ENCODE measurements around the gene LRPAP1. TPM values are rescaled to one million over a fixed set of nuclear protein-coding genes. Genes with fewer than 3 reads are reported as not detected.

The LRPAP1 gene
- total RNA-seq, 1 experiment from 2014 or later: 109 TPM

GRCh38 chr4:3514221-3514780 lies 17.9 kb downstream of the LRPAP1 start:
- no peaks in the 10 kb centered on the region for H3K9me2 ChIP-seq (ENCODE audit: insufficient read depth)
- H3K9me3 ChIP-seq (ENCODE audit: control insufficient read depth in 1 of 2, insufficient read depth in 1 of 2, low read depth in 1 of 2, low read length in 2 of 2): no peaks in the 10 kb centered on the region
- H3K79me2 ChIP-seq (ENCODE audit: insufficient read depth, low read length): peaks cover 8% of the 10 kb centered on the region; the same call in 1 of the 2 replicates
- H3K27ac ChIP-seq (ENCODE audit: low read depth, low read length): no peak overlapping the region
- ChIA-PET CTCF (interaction anchor here (0.8 to 1.9 kb wide), 2 partner anchors 34 to 366 kb away, joined by 3 to 4 read pairs; no protein-coding TSS in a partner anchor), POLR2A (no interaction called here), RAD21 (ENCODE audit: low non-redundant PET in 1 of 2, low total read pairs in 2 of 2, uncharacterized antibody in 2 of 2, unreplicated experiment in 2 of 2) (no interaction called here)
- intact Hi-C loops (cut with micrococcal nuclease): no loop called here
- H3K4me1 ChIP-seq (ENCODE audit: control insufficient read depth in 1 of 2, insufficient read depth in 2 of 2, low read length in 2 of 2): no peaks in the 10 kb centered on the region
- H3K9ac ChIP-seq (ENCODE audit: low read length): no peak overlapping the region
- no peak overlapping the region for H3K4me3 ChIP-seq (replicated peaks in 1 of 2; ENCODE audit: low read depth in 1 of 2, low read length in 2 of 2)
- no peak overlapping the region for H2AFZ ChIP-seq (ENCODE audit: low read depth, low read length, poor library complexity, severe bottlenecking)
- TF ChIP-seq SRF (IDR thresholded peaks at IDR 0.05; ENCODE audit: low read depth): no peak
- TF ChIP-seq POLR2A (IDR thresholded peaks at IDR 0.05; ENCODE audit: borderline replicate concordance, extremely low read depth, insufficient read depth, insufficient read length): no peak
- no peak for TF ChIP-seq YY1 (IDR thresholded peaks at IDR 0.05; ENCODE audit: extremely low read depth, insufficient replicate concordance, low read depth, low read length)
- TF ChIP-seq EZH2phosphoT487 (IDR thresholded peaks at IDR 0.05; ENCODE audit: borderline replicate concordance): no peak
- no peak for TF ChIP-seq ZFX (IDR thresholded peaks at IDR 0.05)
- no peak for TF ChIP-seq EZH2 (IDR thresholded peaks at IDR 0.05)
- no peak for TF ChIP-seq ZNF274 (IDR thresholded peaks at IDR 0.05; ENCODE audit: low read depth, low read length)
- no peak for TF ChIP-seq EGR1 (IDR thresholded peaks at IDR 0.05; ENCODE audit: low read depth)
- TF ChIP-seq CBX3 (IDR thresholded peaks at IDR 0.05; ENCODE audit: low read depth): no peak
- TF ChIP-seq RAD21 (IDR thresholded peaks at IDR 0.05; ENCODE audit: low read depth): no peak
- TF ChIP-seq TCF7L2 (IDR thresholded peaks at IDR 0.05; ENCODE audit: borderline replicate concordance, extremely low read depth, insufficient read depth, insufficient read length): no peak
- TF ChIP-seq ZBTB33 (IDR thresholded peaks at IDR 0.05; ENCODE audit: extremely low read depth, insufficient replicate concordance, low read length): no peak
- no peak for TF ChIP-seq SP1 (IDR thresholded peaks at IDR 0.05; ENCODE audit: low read depth)
- TF ChIP-seq MAX (IDR thresholded peaks at IDR 0.05): no peak
- TF ChIP-seq JUND (IDR thresholded peaks at IDR 0.05): no peak
- no peak for TF ChIP-seq ATF3 (IDR thresholded peaks at IDR 0.05)
- TF ChIP-seq FOSL1 (IDR thresholded peaks at IDR 0.05; ENCODE audit: low read depth): no peak
- DNase-seq (ENCODE audit: low read depth, low spot score): no peak
- peak; percentile 16; the same call in 1 of the 2 replicates for ATAC-seq
- no peaks in the 10 kb centered on the region for H3K27me3 ChIP-seq (ENCODE audit: insufficient read depth, low read length)
- no TSS peak for BruUV-seq (replicated peaks)
- H4K20me1 ChIP-seq (ENCODE audit: insufficient read depth): no peaks in the 10 kb centered on the region
- peaks cover 18 to 50% of the 10 kb centered on the region in 2 experiments for H3K36me3 ChIP-seq (ENCODE audit: control insufficient read depth in 1 of 2, insufficient read depth in 2 of 2, low read length in 2 of 2)
- H3K4me2 ChIP-seq (ENCODE audit: low read length): no peak overlapping the region

Measured in HCT116 (cell line).